IPS-20b (cell line): ENCODE data around the gene ETV3.
"Not testable (repeated sequence)": the region's sequence is repeated elsewhere in the genome, so short reads cannot be mapped to it uniquely, and the experiment has no call there.

Experiments used
- H3K27ac ChIP-seq: one replicate; pipeline ENCODE4 v1.5.1; 2013; ENCODE audit warnings: low read length
- H3K27me3 ChIP-seq: 2 replicates; pipeline ENCODE4 v1.6.1; 2013; ENCODE audit warnings: mild to moderate bottlenecking, low read length, inconsistent platforms; ENCODE audit not compliant: insufficient read depth
- H3K36me3 ChIP-seq: 2 replicates; pipeline ENCODE4 v1.6.1; 2013; ENCODE audit warnings: low read depth, mild to moderate bottlenecking, inconsistent platforms, low read length, moderate library complexity; ENCODE audit not compliant: insufficient read depth
- H3K4me1 ChIP-seq: 2 replicates; pipeline ENCODE4 v1.6.1; 2013; ENCODE audit warnings: mild to moderate bottlenecking, control low read depth, inconsistent platforms, low read length, moderate library complexity; ENCODE audit not compliant: insufficient read depth
- H3K4me3 ChIP-seq: 2 replicates; pipeline ENCODE4 v1.5.1; 2013; ENCODE audit warnings: mild to moderate bottlenecking, low read length, inconsistent platforms
- H3K9ac ChIP-seq: 2 replicates; pipeline ENCODE4 v1.6.1; 2013; ENCODE audit warnings: low read depth, mild to moderate bottlenecking, inconsistent platforms, low read length, moderate library complexity
- H3K9me3 ChIP-seq: 2 replicates; pipeline ENCODE4 v1.6.1; 2013; ENCODE audit warnings: mild to moderate bottlenecking, low read depth, low read length, inconsistent platforms; ENCODE audit not compliant: insufficient read depth

ETV3 gene

GRCh38 chr1:157138220-157139051 lies at the start of gene ETV3:
TSS of gene ETV3 (minus strand) at chr1:157138395. CDS start at chr1:157136352, 2,043 bp downstream.
- Histone ChIP-seq H3K9me3 (no peaks in the 10 kb centered on the region), H3K27me3 (peaks cover 4% of the 10 kb centered on the region; the same call in 1 of the 2 replicates), H3K36me3 (peaks cover 27% of the 10 kb centered on the region), H3K4me3 (peak within 1 kb of the TSS; percentile 91), H3K9ac (peak within 1 kb of the TSS; percentile 83), H3K27ac (peak within 1 kb of the TSS; percentile 73), H3K4me1 (peaks cover 29% of the 10 kb centered on the region)

GRCh38 chr1:157186281-157186992 lies 48.2 kb upstream of the ETV3 start:
- Histone ChIP-seq H3K9ac (no peak overlapping the region), H3K27me3 (no peaks in the 10 kb centered on the region), H3K4me1 (no peaks in the 10 kb centered on the region), H3K9me3 (no peaks in the 10 kb centered on the region), H3K4me3 (no peak overlapping the region), H3K27ac (no peak overlapping the region), H3K36me3 (no peaks in the 10 kb centered on the region)

GRCh38 chr1:157183870-157184269 lies 45.7 kb upstream of the ETV3 start:
- H3K4me1 ChIP-seq, result no peaks in the 10 kb centered on the region
- no peak overlapping the region for H3K9ac ChIP-seq
- no peaks in the 10 kb centered on the region for H3K9me3 ChIP-seq
- no peak overlapping the region for H3K4me3 ChIP-seq
- H3K36me3 ChIP-seq, result no peaks in the 10 kb centered on the region
- no peak overlapping the region for H3K27ac ChIP-seq
- H3K27me3 ChIP-seq, result no peaks in the 10 kb centered on the region

- H3K36me3 ChIP-seq, H3K27ac ChIP-seq, H3K9me3 ChIP-seq, H3K27me3 ChIP-seq, H3K4me1 ChIP-seq, H3K4me3 ChIP-seq, H3K9ac ChIP-seq: not testable (repeated sequence)
These were observed 44.2 kb upstream of the ETV3 start for GRCh38 chr1:157182371-157182770.

- no peak overlapping the region for H3K4me3 ChIP-seq
- no peaks in the 10 kb centered on the region for H3K4me1 ChIP-seq
- H3K36me3 ChIP-seq, result no peaks in the 10 kb centered on the region
- H3K9me3 ChIP-seq, result no peaks in the 10 kb centered on the region
- no peak overlapping the region for H3K9ac ChIP-seq
- H3K27me3 ChIP-seq, result no peaks in the 10 kb centered on the region
- no peak overlapping the region for H3K27ac ChIP-seq
These were observed 43.6 kb upstream of the ETV3 start for GRCh38 chr1:157181790-157182189.

- H3K9ac ChIP-seq, result no peak overlapping the region
- no peaks in the 10 kb centered on the region for H3K9me3 ChIP-seq
- H3K36me3 ChIP-seq, result no peaks in the 10 kb centered on the region
These were observed 43.1 kb upstream of the ETV3 start for GRCh38 chr1:157181258-157181657.

GRCh38 chr1:157178490-157178889 lies 40.3 kb upstream of the ETV3 start:
- Histone ChIP-seq H3K27ac (no peak overlapping the region), H3K27me3 (no peaks in the 10 kb centered on the region), H3K4me1 (no peaks in the 10 kb centered on the region), H3K9me3 (no peaks in the 10 kb centered on the region), H3K9ac (no peak overlapping the region), H3K4me3 (no peak overlapping the region), H3K36me3 (no peaks in the 10 kb centered on the region)

More at GRCh38 chr1:157181258-157181657, 43.1 kb upstream of the ETV3 start:
- no peaks in the 10 kb centered on the region for H3K4me1 ChIP-seq
- no peak overlapping the region for H3K27ac ChIP-seq
- H3K4me3 ChIP-seq, result no peak overlapping the region
- no peaks in the 10 kb centered on the region for H3K27me3 ChIP-seq

DNA sequence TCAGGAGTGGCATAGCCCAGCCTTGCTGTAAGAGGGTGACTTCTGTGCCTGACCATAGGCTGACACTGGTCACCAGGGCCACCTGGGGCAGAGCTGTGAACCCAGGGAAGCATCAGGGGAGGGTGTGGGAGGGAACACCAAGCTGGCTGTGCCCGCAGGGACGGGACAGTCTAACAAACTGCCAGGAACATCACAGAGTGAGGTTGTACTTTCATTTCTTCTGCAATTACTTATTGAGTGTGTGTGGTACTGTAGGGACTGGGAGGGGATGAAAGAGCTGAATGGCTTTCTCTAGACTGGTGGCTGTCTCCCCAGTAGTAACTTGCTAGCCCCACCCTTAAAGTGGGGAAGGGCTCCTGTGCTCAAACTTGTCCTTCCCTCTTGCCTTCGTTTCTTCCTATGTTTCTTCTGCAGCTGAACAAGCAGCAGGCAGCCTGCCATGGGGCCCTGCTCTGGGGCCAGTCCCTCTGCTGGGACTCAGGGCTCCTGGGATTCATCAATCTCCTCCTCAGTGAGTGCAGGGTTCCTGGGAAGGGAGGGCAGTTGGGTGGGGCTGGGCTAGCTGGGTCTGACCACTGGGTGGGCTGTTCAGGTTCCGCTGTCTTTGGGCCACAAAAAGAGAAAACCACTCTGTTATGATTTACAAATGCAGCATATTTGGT lies 39.7 kb upstream of the ETV3 start:
- H3K4me3 ChIP-seq, result no peak overlapping the region
- no peaks in the 10 kb centered on the region for H3K4me1 ChIP-seq
- H3K9ac ChIP-seq, result no peak overlapping the region
- H3K27ac ChIP-seq, result no peak overlapping the region
- H3K27me3 ChIP-seq, result no peaks in the 10 kb centered on the region
- H3K9me3 ChIP-seq, result no peaks in the 10 kb centered on the region
- no peaks in the 10 kb centered on the region for H3K36me3 ChIP-seq

GRCh38 chr1:157176591-157177121 lies 38.5 kb upstream of the ETV3 start:
- Histone ChIP-seq H3K4me3 (no peak overlapping the region), H3K27ac (no peak overlapping the region), H3K4me1 (no peaks in the 10 kb centered on the region), H3K36me3 (no peaks in the 10 kb centered on the region), H3K27me3 (no peaks in the 10 kb centered on the region), H3K9ac (no peak overlapping the region), H3K9me3 (no peaks in the 10 kb centered on the region)

GRCh38 chr1:157176016-157176415 lies 37.8 kb upstream of the ETV3 start:
- H3K4me3 ChIP-seq, result no peak overlapping the region
- H3K36me3 ChIP-seq, result no peaks in the 10 kb centered on the region
- H3K4me1 ChIP-seq, result no peaks in the 10 kb centered on the region
- H3K9ac ChIP-seq, result no peak overlapping the region
- no peaks in the 10 kb centered on the region for H3K9me3 ChIP-seq
- H3K27me3 ChIP-seq, result no peaks in the 10 kb centered on the region
- H3K27ac ChIP-seq, result no peak overlapping the region

- no peak overlapping the region for H3K4me3 ChIP-seq
- H3K27me3 ChIP-seq, result no peaks in the 10 kb centered on the region
- H3K9ac ChIP-seq, result no peak overlapping the region
- no peaks in the 10 kb centered on the region for H3K9me3 ChIP-seq
- no peak overlapping the region for H3K27ac ChIP-seq
- no peaks in the 10 kb centered on the region for H3K36me3 ChIP-seq
- no peaks in the 10 kb centered on the region for H3K4me1 ChIP-seq
These were observed 35.8 kb upstream of the ETV3 start for GRCh38 chr1:157173900-157174410.
